Epithelial cell of proximal tubule (primary cell): ENCODE results near the gene SUDS3. TPM values are rescaled to one million over a fixed set of nuclear protein-coding genes. Genes with fewer than 3 reads are reported as not detected.

Source experiments
- total RNA-seq: library from RNA; depleted of rRNA; stranded (reverse); fragments of >200 nt; gene quantifications from 2 replicates; pipeline ENCODE4 v1.2.3, GENCODE V29; 2015

Gene SUDS3
- total RNA-seq, 1 donor from 2014 or later = 25.9 TPM

Other genes with a start within 250 kb of the SUDS3 start
- gene PEBP1, start 240.4 kb upstream of the SUDS3 start, total RNA-seq = 445 and 494 TPM in 2 replicates
- gene TAOK3, start 3.6 kb upstream of the SUDS3 start, total RNA-seq = 8.8 and 10.4 TPM in 2 replicates